ENCODE results near the gene GMEB1. TPM values are rescaled to one million over a fixed set of nuclear protein-coding genes. Genes with fewer than 3 reads are reported as not detected.

GMEB1 gene
- total and polyA plus RNA-seq, 2 donors (not counting 1 experiment from before 2014, with no cell fraction given), result 7.5 to 21.7 TPM

DNA sequence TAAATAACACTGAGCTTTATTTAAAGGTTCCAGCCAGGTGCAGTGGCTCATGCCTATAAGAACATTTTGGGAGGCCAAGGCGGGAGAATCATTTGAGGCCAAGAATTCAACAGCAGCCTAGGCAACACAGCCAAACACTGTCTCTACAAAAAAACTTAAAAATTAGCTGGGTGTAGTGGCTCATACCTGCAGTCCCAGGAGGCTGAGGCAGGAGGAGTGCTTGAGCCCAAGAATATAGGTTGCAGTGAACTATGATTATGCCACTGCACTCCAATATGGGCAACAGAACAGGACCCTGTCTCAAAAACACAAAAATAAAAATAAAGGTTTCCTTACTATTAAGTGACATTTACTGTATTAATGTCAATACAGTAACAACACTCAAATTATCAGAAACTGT is 27.8 kb upstream of the GMEB1 start:
- peaks cover 67% of the 10 kb centered on the region for H3K79me2 ChIP-seq (ENCODE audit: control insufficient read depth, insufficient read depth, low read length)
- peak overlapping the region; percentile 100 for H3K4me3 Mint-ChIP-seq
- H3K27ac ChIP-seq (ENCODE audit: low read length in 2 of 2), result no peak overlapping the region
- peaks cover 19% of the 10 kb centered on the region in 2 donors for H3K4me1 ChIP-seq (ENCODE audit: control insufficient read depth in 2 of 2, insufficient read depth in 2 of 2, low read length in 2 of 2)
- H3K4me3 ChIP-seq (ENCODE audit: control extremely low read depth in 1 of 5, extremely low read depth in 1 of 5, insufficient read depth in 1 of 5, low read depth in 2 of 5, low read length in 4 of 5), result no peak overlapping the region
- no CpG with 5 or more reads among the region's 1 CpG for WGBS (ENCODE audit: insufficient coverage)
- DNase-seq, result peak; percentile 42
- ChIA-PET POLR2A (no interaction called here), CTCF (interaction anchor here (0.6 to 4.8 kb wide), 5 partner anchors 28 to 241 kb away, joined by 3 to 46 read pairs (median 5); partner anchors contain the start of genes GMEB1 and YTHDF2)
- no peaks in the 10 kb centered on the region for H4K20me1 ChIP-seq (ENCODE audit: control insufficient read depth, insufficient read depth, low read length, poor library complexity, severe bottlenecking)
- H2AFZ ChIP-seq (ENCODE audit: insufficient read depth, low read depth, low read length, poor library complexity, severe bottlenecking), result no peak overlapping the region
- intact Hi-C loops (cut with micrococcal nuclease), result loop anchor here (10.0 kb wide), 1 partner anchor 396 kb away; no protein-coding TSS in a partner anchor
- H3K4me2 ChIP-seq (replicated peaks; ENCODE audit: low read depth, low read length, poor library complexity, severe bottlenecking), result no peak overlapping the region
- no peak for ATAC-seq (ENCODE audit: low read depth)
- no peaks in the 10 kb centered on the region for H3K9me3 Mint-ChIP-seq (ENCODE audit: insufficient read depth)
- H3K36me3 ChIP-seq (replicated peaks in 1 of 2; ENCODE audit: control extremely low read depth in 1 of 2, control insufficient read depth in 1 of 2, extremely low read depth in 1 of 2, insufficient read depth in 2 of 2, low read length in 1 of 2), result no peaks in the 10 kb centered on the region
- H3K27ac Mint-ChIP-seq, result no peak overlapping the region
- no peak for TF ChIP-seq EZH2 (IDR thresholded peaks at IDR 0.05; ENCODE audit: borderline replicate concordance, insufficient read depth, low read depth, low read length, poor library complexity, severe bottlenecking)
- TF ChIP-seq, protein P1, sequence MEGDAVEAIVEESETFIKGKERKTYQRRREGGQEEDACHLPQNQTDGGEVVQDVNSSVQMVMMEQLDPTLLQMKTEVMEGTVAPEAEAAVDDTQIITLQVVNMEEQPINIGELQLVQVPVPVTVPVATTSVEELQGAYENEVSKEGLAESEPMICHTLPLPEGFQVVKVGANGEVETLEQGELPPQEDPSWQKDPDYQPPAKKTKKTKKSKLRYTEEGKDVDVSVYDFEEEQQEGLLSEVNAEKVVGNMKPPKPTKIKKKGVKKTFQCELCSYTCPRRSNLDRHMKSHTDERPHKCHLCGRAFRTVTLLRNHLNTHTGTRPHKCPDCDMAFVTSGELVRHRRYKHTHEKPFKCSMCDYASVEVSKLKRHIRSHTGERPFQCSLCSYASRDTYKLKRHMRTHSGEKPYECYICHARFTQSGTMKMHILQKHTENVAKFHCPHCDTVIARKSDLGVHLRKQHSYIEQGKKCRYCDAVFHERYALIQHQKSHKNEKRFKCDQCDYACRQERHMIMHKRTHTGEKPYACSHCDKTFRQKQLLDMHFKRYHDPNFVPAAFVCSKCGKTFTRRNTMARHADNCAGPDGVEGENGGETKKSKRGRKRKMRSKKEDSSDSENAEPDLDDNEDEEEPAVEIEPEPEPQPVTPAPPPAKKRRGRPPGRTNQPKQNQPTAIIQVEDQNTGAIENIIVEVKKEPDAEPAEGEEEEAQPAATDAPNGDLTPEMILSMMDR (IDR thresholded peaks at IDR 0.05), result peak; percentile 67
- no peaks in the 10 kb centered on the region for H3K27me3 Mint-ChIP-seq
- H3K4me1 Mint-ChIP-seq, result peaks cover 41% of the 10 kb centered on the region
- H3K9ac ChIP-seq (ENCODE audit: low read length), result no peak overlapping the region
- H3K27me3 ChIP-seq (replicated peaks in 1 of 4; ENCODE audit: control extremely low read depth in 1 of 4, control insufficient read depth in 3 of 4, insufficient read depth in 4 of 4, low read length in 3 of 4), result no peaks in the 10 kb centered on the region
- H3K9me3 ChIP-seq (ENCODE audit: control extremely low read depth in 1 of 3, control insufficient read depth in 2 of 3, insufficient read depth in 1 of 3, low read length in 2 of 3), result no peaks in the 10 kb centered on the region

DNA sequence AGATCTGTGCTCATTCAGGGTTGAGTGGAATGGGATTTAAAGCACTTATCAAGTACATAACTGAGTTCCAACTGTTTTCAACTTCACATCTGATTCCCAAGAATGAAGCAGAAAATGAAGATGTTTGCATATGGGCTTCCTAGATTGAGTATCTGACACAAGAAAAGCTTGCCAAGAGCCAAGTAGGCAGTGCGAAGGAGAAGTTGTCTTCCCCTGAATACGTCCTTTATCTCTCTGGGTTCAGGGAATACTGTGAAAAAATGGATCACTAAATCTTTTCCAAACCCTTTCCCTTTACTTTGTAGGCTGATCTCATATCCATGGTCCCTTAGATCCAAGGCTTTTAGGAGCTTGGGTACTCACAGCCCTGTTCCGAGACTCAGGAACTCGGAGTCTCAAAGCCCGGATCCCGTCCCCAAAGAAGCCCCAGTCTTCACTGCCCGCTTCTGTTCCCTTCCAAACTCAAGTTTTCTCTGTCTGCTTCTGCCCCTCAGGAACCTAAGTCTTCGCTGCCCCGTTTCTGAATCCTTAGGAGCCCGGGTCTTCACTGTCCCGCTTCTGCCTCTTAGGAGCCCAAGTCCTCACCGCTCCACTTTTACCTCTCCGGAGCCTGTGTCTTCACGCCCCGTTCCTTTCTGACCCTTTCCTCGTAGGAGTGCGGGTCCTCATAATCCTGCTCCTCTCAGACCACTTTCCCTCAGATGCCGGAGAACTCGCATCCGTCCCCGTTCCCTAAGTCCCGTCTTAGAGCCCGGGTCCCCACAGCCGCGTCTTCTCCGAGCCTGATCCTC is 26.3 kb upstream of the GMEB1 start:
- H3K27ac Mint-ChIP-seq, result peak overlapping the region; percentile 99
- POLR2A ChIA-PET, result interaction anchor here (0.6 to 3.2 kb wide), 9 partner anchors 27 to 539 kb away, joined by 3 to 54 read pairs (median 5); partner anchors contain the start of genes GMEB1, SRSF4 and YTHDF2
- Histone ChIP-seq H3K9ac (ENCODE audit: low read length) (peak overlapping the region; percentile 99), H3K9me3 (ENCODE audit: control extremely low read depth in 1 of 3, control insufficient read depth in 2 of 3, insufficient read depth in 1 of 3, low read length in 2 of 3) (no peaks in the 10 kb centered on the region), H3K4me2 (replicated peaks; ENCODE audit: low read depth, low read length, poor library complexity, severe bottlenecking) (peak overlapping the region; percentile 97), H4K20me1 (ENCODE audit: control insufficient read depth, insufficient read depth, low read length, poor library complexity, severe bottlenecking) (no peaks in the 10 kb centered on the region), H3K79me2 (ENCODE audit: control insufficient read depth, insufficient read depth, low read length) (peaks cover 58% of the 10 kb centered on the region), H3K4me3 (ENCODE audit: control extremely low read depth in 1 of 5, extremely low read depth in 1 of 5, insufficient read depth in 1 of 5, low read depth in 2 of 5, low read length in 4 of 5) (peak overlapping the region; percentile 67 to 91 (median 89)), H3K27ac (ENCODE audit: low read length in 2 of 2) (peak overlapping the region; percentile 97 to 100), H2AFZ (ENCODE audit: insufficient read depth, low read depth, low read length, poor library complexity, severe bottlenecking) (peak overlapping the region; percentile 96), H3K27me3 (replicated peaks in 1 of 4; ENCODE audit: control extremely low read depth in 1 of 4, control insufficient read depth in 3 of 4, insufficient read depth in 4 of 4, low read length in 3 of 4) (no peaks in the 10 kb centered on the region), H3K4me1 (ENCODE audit: control insufficient read depth in 2 of 2, insufficient read depth in 2 of 2, low read length in 2 of 2) (peaks cover 22 to 24% of the 10 kb centered on the region in 2 donors), H3K36me3 (replicated peaks in 1 of 2; ENCODE audit: control extremely low read depth in 1 of 2, control insufficient read depth in 1 of 2, extremely low read depth in 1 of 2, insufficient read depth in 2 of 2, low read length in 1 of 2) (no peaks in the 10 kb centered on the region)
- CTCF ChIA-PET, result interaction anchor here (0.7 to 4.8 kb wide), 10 partner anchors 10 to 548 kb away, joined by 3 to 46 read pairs (median 6); partner anchors contain the start of genes GMEB1 and YTHDF2
- no peaks in the 10 kb centered on the region for H3K27me3 Mint-ChIP-seq
- under 1% methylated on average over 26 of the region's 26 CpGs for WGBS (ENCODE audit: insufficient coverage)
- ATAC-seq (ENCODE audit: low read depth), result no peak
- DNase-seq, result no peak
- TF ChIP-seq, protein P1 (IDR thresholded peaks at IDR 0.05), result no peak
- TF ChIP-seq EZH2 (IDR thresholded peaks at IDR 0.05; ENCODE audit: borderline replicate concordance, insufficient read depth, low read depth, low read length, poor library complexity, severe bottlenecking), result no peak
- peak overlapping the region; percentile 100 for H3K4me3 Mint-ChIP-seq
- peaks cover 43% of the 10 kb centered on the region for H3K4me1 Mint-ChIP-seq
- no peaks in the 10 kb centered on the region for H3K9me3 Mint-ChIP-seq (ENCODE audit: insufficient read depth)
- intact Hi-C loops (cut with micrococcal nuclease), result loop anchor here (2.0 to 10.0 kb wide), 2 partner anchors 235 to 397 kb away; no protein-coding TSS in a partner anchor

All from B cell (primary cell).